T-helper 1 cell treated with Interleukin-12 subunit alpha and Interleukin-12 subunit beta and Interleukin-4 antibody, amounts not matched to agents 30 μg/mL and 1 μg/mL, for 36 hours (primary cell): ENCODE data around the gene MRPL52.
A peak's percentile ranks its signal among the peaks of the same experiment; 100 is the strongest.
"Not testable (repeated sequence)": the region's sequence is repeated elsewhere in the genome, so short reads cannot be mapped to it uniquely, and the experiment has no call there.

Source experiments
- H3K27ac Mint-ChIP-seq: one replicate; pipeline ENCODE4 v1.8.0; 2021; ENCODE audit warnings: mild to moderate bottlenecking, mixed read lengths
- H3K27me3 Mint-ChIP-seq: one replicate; pipeline ENCODE4 v1.8.0; 2021; ENCODE audit warnings: low read depth, mixed read lengths
- H3K36me3 Mint-ChIP-seq: one replicate; pipeline ENCODE4 v1.8.0; 2021; ENCODE audit warnings: low read depth, mixed read lengths
- H3K4me1 Mint-ChIP-seq: one replicate; pipeline ENCODE4 v1.8.0; 2021; ENCODE audit warnings: low read depth, mixed read lengths
- H3K4me3 Mint-ChIP-seq: one replicate; pipeline ENCODE4 v1.8.0; 2021; ENCODE audit warnings: mild to moderate bottlenecking, moderate library complexity, mixed read lengths
- H3K9me3 Mint-ChIP-seq: one replicate; pipeline ENCODE4 v1.8.0; 2021; ENCODE audit warnings: mixed read lengths

The MRPL52 gene

DNA sequence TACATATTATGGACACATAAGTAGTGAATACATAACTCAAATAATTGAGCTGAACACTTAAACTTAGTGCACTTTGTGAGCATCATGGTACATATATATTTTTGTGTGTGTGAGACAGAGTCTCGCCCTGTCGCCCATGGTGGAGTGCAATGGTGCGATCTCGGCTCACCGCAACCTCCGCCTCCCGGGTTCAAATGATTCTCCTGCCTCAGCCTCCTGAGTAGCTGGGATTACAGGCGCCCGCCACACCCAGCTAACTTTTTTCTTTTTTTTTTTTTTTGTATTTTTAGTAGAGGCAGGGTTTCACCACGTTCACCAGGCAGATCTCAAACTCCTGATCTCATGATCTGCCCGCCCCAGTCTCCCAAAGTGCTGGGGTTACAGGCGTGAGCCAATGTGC is 22.5 kb downstream of the MRPL52 start:
- H3K27ac Mint-ChIP-seq, H3K36me3 Mint-ChIP-seq, H3K4me3 Mint-ChIP-seq, H3K9me3 Mint-ChIP-seq: not testable (repeated sequence)
- Mint-ChIP-seq H3K4me1 (peaks cover 23% of the 10 kb centered on the region), H3K27me3 (peaks cover 15% of the 10 kb centered on the region)

DNA sequence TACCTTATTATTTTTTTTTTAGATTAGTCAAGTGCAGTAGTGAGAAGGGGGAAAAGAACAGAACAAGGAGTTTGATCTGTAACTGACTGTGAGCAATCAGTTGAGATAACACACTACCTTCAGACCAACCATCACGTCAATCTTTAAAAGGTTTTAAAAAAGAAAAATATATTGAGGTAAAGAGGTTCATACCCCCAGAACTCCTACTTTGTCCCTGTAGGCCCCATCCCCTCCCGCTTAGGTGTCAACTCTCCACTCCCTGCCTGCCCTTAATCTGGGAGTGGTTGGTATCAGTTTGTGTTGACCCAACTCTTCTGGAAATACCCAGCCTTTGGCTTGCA is 22.9 kb downstream of the MRPL52 start:
- no peaks in the 10 kb centered on the region for H3K9me3 Mint-ChIP-seq
- peaks cover 3% of the 10 kb centered on the region for H3K36me3 Mint-ChIP-seq
- H3K4me3 Mint-ChIP-seq = peak overlapping the region; percentile 76
- H3K27me3 Mint-ChIP-seq = peaks cover 19% of the 10 kb centered on the region
- peaks cover 26% of the 10 kb centered on the region for H3K4me1 Mint-ChIP-seq
- peak overlapping the region; percentile 38 for H3K27ac Mint-ChIP-seq

DNA sequence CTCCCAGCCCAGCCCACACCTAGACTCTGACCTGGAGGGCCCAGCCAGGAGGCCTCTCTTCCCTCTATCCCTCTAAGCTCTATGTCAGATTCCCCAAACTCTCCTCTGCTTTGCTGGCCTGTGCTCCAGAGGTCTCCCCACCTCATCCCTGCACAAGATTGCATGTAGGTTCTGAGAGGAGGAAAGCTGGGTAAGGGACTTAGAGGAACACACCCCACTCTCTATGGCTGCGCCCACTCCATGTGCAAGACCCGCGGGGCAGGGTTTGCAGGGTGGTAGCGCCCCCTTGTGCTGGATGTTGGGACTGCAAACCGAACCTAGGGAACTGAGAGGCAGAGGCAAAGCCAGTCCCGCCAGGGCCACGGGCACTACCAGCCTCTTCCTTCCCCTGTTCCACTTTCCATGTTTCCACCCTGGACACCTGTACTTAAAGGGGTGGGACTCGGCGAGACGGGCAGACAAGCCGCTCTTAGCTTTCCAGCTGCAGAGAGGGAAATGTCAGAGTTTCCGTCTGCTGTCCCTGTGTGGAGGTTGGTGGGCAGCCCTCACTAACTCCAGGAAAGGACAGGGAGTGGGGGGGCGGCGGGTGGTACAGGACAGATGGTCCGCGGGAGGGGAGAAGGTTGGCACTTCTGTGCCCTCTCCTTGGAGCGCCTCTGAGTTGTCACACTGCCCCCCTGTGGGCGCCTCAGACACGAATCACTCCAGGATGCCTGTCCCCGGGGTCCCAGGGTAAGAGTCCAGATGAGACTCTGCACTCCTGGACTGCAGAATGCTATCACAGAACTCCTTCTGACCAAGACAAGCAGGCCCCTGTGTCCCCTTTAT is 23.5 kb downstream of the MRPL52 start:
- H3K36me3 Mint-ChIP-seq = peaks cover 3% of the 10 kb centered on the region
- H3K27ac Mint-ChIP-seq = peak overlapping the region; percentile 38

DNA sequence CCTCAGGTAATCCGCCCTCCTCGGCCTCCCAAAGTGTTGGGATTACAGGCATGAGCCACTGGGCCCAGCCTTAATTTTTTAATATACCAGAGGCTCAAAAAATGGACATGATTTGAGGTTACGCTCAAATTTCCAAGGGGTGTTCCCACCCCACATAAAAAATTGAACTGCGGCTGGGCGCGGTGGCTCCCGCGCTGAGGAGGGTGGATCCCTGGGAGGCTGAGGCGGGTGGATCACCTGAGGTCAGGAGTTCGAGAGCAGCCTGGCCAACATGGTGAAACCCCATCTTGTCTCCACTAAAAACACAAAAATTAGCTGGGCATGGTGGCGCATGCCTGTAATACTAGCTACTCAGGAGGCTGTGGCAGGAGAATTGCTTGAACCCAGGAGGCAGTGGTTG is 24.6 kb downstream of the MRPL52 start:
- not testable (repeated sequence) for H3K9me3 Mint-ChIP-seq, H3K4me3 Mint-ChIP-seq, H3K36me3 Mint-ChIP-seq, H3K27ac Mint-ChIP-seq
- Mint-ChIP-seq H3K4me1 (peaks cover 36% of the 10 kb centered on the region), H3K27me3 (peaks cover 25% of the 10 kb centered on the region)

More for the DNA sequence above, 23.5 kb downstream of the MRPL52 start:
- no peaks in the 10 kb centered on the region for H3K9me3 Mint-ChIP-seq
- peaks cover 25% of the 10 kb centered on the region for H3K27me3 Mint-ChIP-seq
- peaks cover 29% of the 10 kb centered on the region for H3K4me1 Mint-ChIP-seq
- H3K4me3 Mint-ChIP-seq = peak overlapping the region; percentile 76

DNA sequence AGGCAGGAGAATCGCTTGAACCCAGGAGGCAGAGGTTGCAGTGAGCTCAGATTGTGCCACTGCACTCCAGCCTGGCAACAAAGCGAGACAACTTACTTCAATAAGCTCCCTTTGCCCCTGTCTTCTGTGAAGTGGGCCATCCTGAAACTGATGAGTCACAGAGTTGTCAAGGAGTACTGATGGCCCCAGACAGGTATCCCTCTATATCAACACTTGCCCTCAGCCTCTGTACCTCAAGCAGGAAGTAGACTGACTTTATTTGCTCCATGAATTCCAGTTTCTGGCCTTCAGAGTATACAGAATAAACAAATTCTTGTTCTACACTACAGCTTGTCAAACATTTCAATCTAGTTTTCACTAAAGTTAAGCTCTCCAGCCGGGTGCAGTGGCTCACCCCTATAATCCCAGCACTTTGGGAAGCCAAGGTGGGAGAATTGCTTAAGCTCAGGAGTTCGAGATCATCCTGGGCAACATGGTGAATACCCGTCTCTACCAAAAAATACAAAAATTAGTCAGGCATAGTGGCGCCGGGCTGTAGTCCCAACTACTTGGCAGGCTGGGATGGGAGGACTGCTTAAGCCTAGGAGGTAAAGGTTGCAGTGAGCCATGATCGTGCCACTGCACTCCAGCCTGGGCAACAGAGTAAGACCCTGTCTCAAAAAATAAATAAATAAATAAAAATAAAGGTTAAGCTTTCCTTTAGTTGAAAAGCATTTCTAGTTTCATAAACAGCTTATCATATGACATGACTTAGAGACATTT is 25.5 kb downstream of the MRPL52 start:
- no peak overlapping the region for H3K4me3 Mint-ChIP-seq
- no peak overlapping the region for H3K27ac Mint-ChIP-seq
- no peaks in the 10 kb centered on the region for H3K9me3 Mint-ChIP-seq
- H3K27me3 Mint-ChIP-seq = peaks cover 25% of the 10 kb centered on the region
- peaks cover 3% of the 10 kb centered on the region for H3K36me3 Mint-ChIP-seq
- H3K4me1 Mint-ChIP-seq = peaks cover 36% of the 10 kb centered on the region

DNA sequence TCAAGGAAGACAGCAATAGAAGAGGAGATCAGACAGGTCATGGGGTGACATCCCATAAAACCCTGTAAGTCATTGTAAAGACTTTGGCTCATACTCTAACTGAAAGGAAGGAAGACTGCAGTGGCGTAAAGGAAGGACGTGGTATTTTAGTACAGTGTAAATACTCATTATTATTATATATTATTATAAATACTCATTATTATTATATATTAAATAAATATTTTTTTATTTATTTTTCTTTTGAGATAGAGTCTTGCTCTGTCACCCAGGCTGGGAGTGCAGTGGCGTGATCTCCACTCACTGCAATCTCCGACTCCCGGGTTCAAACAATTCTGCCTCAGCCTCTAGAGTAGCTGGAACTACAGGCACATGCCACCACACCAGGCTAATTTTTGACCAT is 26.7 kb downstream of the MRPL52 start:
- Mint-ChIP-seq H3K4me1 (peaks cover 32% of the 10 kb centered on the region), H3K36me3 (peaks cover 4% of the 10 kb centered on the region), H3K27me3 (peaks cover 30% of the 10 kb centered on the region), H3K4me3 (no peak overlapping the region), H3K27ac (no peak overlapping the region), H3K9me3 (peaks cover 3% of the 10 kb centered on the region)

DNA sequence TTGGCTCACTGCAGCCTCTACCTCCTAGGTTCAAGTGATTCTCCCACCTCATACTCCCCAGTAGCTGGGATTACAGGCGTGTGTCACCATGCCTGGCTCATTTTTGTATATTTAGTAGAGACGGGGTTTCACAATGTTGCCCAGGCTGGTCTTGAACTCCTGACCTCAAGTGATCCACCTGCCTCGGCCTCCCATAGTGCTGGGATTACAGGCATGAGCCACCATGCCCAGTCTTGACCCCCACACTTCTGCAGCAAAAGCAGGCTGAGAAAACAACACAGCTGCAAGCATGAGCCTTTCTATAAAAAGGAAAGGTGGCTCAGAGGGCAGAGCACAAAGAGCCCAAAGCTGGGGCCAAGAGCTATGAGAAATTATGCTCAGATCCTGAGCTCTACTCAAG is 30.7 kb downstream of the MRPL52 start:
- H3K4me3 Mint-ChIP-seq = not testable (repeated sequence)

DNA sequence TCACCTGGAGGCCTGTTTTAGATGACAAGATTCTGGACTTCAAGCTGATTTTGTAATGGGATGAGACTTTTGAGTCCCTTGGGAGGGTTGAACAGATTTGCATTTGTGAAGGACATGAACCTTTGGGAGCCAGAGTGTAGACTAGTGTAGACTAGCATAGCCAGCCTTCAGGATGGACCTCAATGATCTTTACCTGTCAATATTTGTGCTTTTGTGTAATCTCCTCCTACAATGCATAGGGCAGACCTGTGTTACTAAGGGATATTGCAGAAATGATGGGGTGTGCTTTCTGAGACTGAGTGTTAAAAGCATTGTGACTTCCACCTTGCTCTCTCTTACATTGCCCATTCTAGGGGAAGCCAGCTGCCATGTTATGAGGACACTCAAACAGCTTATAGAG is 32.0 kb downstream of the MRPL52 start:
- peaks cover 13% of the 10 kb centered on the region for H3K9me3 Mint-ChIP-seq
- no peak overlapping the region for H3K4me3 Mint-ChIP-seq
- H3K27me3 Mint-ChIP-seq = peaks cover 36% of the 10 kb centered on the region

More for the DNA sequence above, 30.7 kb downstream of the MRPL52 start:
- Mint-ChIP-seq H3K4me1 (peaks cover 18% of the 10 kb centered on the region), H3K9me3 (peaks cover 13% of the 10 kb centered on the region), H3K27me3 (peaks cover 45% of the 10 kb centered on the region)
- H3K36me3 Mint-ChIP-seq, H3K27ac Mint-ChIP-seq: not testable (repeated sequence)

DNA sequence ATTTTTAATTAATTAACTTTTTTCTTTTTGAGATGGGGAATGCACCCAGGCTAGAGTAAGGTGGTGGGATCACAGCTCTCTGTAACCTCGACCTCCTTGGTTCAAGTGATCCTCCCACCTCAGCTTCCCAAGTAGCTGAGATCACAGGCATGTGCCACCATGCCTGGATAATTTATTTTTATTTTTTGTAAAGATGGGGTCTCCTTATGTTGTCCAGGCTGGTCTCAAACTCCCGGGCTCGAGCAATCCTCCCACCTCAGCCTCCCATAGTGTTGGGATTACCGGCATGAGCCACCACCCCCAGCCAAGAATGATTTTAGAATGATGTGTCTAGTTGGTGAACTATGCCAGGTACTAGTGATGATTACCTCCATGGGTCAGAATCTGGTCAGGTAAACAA is 35.3 kb downstream of the MRPL52 start:
- Mint-ChIP-seq H3K27me3 (peaks cover 20% of the 10 kb centered on the region), H3K27ac (no peak overlapping the region), H3K4me3 (no peak overlapping the region), H3K9me3 (peaks cover 13% of the 10 kb centered on the region), H3K4me1 (peaks cover 2% of the 10 kb centered on the region), H3K36me3 (peaks cover 7% of the 10 kb centered on the region)

More for the DNA sequence above, 32.0 kb downstream of the MRPL52 start:
- Mint-ChIP-seq H3K36me3 (peaks cover 7% of the 10 kb centered on the region), H3K4me1 (peaks cover 16% of the 10 kb centered on the region), H3K27ac (no peak overlapping the region)

DNA sequence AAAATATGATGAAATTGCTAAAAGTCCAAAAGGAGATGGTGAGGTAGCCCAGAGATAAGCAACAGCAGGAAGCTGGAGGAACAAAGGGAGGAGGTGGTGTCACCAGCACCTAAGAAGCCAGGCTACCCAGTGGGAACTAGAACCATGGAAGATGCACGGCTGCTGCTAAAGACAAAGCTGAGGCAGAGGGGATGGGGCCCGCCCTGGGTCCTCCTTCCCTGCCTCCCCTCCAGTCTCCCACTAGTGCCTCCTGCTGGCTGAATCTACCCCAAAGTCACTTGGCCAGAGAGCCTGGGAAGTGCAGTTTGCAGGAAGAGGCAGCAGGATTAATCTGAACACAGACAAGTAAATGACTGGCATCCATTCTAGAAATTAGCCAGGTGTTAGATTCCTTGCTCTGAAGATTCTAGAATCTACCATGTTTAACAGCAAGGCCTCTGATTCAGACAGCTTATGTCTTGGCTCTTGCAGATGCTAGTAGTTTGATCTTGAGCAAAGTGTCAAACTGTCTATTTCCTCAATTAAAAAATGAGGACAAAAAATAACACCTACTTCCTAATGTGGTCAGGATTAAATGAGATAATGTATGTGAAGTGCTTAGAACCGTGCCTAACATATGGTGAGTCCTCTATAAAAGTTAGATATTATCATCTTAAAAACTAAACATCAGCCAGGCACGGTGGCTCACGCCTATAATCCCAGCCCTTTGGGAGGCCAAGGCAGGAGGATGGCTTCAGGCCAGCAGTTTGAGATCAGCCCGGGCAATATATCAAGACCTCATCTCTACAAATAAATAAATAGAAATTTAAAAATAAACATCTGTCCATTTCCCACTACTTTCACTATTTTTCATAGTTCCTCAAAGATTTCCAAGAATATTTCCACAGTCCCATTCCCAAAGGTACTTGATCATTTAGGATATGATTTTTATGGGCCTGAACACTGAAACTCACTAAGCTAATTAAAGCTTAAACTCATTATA is 36.0 kb downstream of the MRPL52 start:
- no peak overlapping the region for H3K4me3 Mint-ChIP-seq
- H3K27ac Mint-ChIP-seq = no peak overlapping the region
- H3K27me3 Mint-ChIP-seq = peaks cover 20% of the 10 kb centered on the region
- H3K36me3 Mint-ChIP-seq = peaks cover 7% of the 10 kb centered on the region
- peaks cover 8% of the 10 kb centered on the region for H3K4me1 Mint-ChIP-seq
- H3K9me3 Mint-ChIP-seq = peaks cover 13% of the 10 kb centered on the region

DNA sequence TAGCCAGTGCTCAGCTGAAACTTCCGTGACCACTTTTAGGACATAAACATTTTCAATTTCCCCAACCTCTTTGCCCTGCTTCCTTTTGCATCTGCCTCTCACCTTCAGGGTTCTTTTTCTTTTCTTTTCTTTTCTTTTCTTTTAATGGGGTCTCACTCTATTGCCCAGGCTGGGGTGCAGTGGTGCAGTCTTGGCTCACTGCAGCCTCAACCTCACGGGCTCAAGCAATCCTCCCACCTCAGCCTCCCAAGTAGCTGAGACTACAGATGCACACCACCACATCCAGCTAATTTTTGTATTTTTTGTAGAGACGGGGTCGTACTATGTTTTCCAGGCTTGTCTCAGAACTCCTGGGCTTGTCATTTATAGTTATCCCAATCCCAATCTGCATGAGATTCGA is 37.2 kb downstream of the MRPL52 start:
- Mint-ChIP-seq H3K36me3 (peaks cover 5% of the 10 kb centered on the region), H3K4me1 (peaks cover 13% of the 10 kb centered on the region), H3K4me3 (no peak overlapping the region), H3K27me3 (peaks cover 10% of the 10 kb centered on the region), H3K27ac (no peak overlapping the region), H3K9me3 (peaks cover 6% of the 10 kb centered on the region)

DNA sequence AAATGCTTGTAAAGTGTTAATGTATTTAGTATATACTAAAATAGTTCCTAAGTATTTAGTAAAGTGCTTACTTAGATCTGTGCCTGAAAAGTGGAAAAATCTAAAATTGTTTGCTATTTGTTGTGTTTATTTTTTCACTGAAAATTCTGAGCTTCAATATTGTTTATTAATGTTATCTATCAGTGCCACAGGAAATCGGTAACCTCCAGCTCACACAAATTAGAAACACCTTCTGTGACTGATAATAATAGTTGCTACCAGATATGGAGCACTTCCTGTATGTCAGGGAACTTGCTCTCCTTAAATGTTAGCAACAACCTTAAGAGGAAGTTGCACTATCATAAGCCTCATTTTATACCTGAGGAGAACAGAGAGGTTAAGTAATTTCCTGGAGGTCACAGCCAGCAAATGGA is 41.1 kb downstream of the MRPL52 start:
- no peaks in the 10 kb centered on the region for H3K9me3 Mint-ChIP-seq
- peak overlapping the region; percentile 87 for H3K4me3 Mint-ChIP-seq
- peak overlapping the region; percentile 96 for H3K27ac Mint-ChIP-seq
- H3K27me3 Mint-ChIP-seq = no peaks in the 10 kb centered on the region
- peaks cover 22% of the 10 kb centered on the region for H3K36me3 Mint-ChIP-seq
- H3K4me1 Mint-ChIP-seq = peaks cover 24% of the 10 kb centered on the region

DNA sequence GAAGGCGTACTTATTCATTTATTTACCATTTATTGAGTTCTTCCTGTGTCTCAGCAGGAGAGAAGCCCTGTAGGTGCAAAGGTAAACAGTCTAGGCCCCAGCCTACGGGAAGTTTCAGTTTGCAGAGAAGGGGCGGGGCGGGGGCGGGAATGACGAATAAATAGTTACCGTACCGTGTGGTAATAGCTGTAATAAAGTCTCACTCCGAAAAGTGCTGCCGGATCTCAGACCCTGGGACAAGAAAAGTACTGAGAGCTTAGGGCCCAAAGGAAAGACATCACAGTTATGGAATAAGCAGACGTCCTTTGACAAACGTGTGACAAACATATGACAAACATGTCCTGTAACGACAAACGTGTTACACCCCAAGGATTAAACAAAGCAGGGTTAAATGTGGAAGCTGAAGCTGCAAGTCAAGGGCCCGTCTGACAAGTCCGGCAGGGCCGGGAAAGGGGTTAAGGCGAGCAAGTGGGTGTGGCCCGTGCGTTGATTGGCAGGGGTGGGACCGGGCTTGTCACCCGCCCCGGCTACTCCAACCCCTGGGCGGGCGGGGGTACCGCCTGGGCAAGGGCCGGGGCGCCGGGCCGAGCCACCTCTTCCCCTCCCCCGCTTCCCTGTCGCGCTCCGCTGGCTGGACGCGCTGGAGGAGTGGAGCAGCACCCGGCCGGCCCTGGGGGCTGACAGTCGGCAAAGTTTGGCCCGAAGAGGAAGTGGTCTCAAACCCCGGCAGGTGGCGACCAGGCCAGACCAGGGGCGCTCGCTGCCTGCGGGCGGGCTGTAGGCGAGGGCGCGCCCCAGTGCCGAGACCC is 41.7 kb downstream of the MRPL52 start, which contains the start of gene LRP10:
TSS of gene LRP10 (plus strand) at position 517 of the 809 bp plus-strand sequence. CDS start 564 bp downstream, outside the sequence.
- H3K27ac Mint-ChIP-seq = peak within 1 kb of the TSS; percentile 96
- no peaks in the 10 kb centered on the region for H3K9me3 Mint-ChIP-seq
- no peaks in the 10 kb centered on the region for H3K27me3 Mint-ChIP-seq
- peaks cover 26% of the 10 kb centered on the region for H3K36me3 Mint-ChIP-seq
- H3K4me3 Mint-ChIP-seq = peak within 1 kb of the TSS; percentile 93
- peaks cover 27% of the 10 kb centered on the region for H3K4me1 Mint-ChIP-seq
